Measurements from ENCODE around the gene HNRNPLL.

DNA sequence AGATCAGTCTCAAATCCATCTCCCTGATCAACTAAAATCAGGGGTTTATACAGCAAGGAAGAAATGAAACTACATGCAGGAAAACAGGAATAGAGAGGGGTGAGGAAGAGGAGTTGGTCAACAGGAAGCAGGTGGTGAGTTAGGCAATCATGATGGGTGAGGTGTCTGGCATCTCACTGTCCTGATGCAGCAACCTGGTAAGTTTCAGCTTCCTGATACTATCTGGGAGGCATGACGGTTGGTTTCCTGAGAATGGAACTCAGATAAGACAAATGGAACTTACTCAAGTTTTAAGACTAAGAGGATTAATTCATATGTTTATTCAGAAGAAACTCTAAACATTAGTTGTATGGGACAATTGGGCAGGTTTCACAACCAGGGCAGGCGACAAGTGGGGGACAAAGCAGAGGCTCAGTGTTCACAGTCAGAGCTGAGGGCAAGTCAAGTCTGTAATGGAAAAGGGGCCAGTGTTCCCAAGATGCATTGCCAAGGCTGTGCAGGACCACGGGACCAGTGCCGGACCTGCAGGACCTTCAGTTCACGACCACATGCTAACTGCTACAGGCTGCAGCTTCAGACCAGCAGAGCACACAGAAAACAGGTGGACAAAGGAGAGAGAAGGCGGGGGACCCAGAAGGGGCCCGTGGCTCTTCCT is 45.5 kb upstream of the HNRNPLL start:
- TF ChIP-seq, protein P1, sequence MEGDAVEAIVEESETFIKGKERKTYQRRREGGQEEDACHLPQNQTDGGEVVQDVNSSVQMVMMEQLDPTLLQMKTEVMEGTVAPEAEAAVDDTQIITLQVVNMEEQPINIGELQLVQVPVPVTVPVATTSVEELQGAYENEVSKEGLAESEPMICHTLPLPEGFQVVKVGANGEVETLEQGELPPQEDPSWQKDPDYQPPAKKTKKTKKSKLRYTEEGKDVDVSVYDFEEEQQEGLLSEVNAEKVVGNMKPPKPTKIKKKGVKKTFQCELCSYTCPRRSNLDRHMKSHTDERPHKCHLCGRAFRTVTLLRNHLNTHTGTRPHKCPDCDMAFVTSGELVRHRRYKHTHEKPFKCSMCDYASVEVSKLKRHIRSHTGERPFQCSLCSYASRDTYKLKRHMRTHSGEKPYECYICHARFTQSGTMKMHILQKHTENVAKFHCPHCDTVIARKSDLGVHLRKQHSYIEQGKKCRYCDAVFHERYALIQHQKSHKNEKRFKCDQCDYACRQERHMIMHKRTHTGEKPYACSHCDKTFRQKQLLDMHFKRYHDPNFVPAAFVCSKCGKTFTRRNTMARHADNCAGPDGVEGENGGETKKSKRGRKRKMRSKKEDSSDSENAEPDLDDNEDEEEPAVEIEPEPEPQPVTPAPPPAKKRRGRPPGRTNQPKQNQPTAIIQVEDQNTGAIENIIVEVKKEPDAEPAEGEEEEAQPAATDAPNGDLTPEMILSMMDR (IDR thresholded peaks at IDR 0.05 in 2 of 3, conservative IDR thresholded peaks at IDR 0.05 in 1 of 3; ENCODE audit: borderline replicate concordance in 1 of 3, insufficient read depth in 1 of 3, low read depth in 2 of 3, low read length in 2 of 3) = no peak
- TF ChIP-seq, protein P2, sequence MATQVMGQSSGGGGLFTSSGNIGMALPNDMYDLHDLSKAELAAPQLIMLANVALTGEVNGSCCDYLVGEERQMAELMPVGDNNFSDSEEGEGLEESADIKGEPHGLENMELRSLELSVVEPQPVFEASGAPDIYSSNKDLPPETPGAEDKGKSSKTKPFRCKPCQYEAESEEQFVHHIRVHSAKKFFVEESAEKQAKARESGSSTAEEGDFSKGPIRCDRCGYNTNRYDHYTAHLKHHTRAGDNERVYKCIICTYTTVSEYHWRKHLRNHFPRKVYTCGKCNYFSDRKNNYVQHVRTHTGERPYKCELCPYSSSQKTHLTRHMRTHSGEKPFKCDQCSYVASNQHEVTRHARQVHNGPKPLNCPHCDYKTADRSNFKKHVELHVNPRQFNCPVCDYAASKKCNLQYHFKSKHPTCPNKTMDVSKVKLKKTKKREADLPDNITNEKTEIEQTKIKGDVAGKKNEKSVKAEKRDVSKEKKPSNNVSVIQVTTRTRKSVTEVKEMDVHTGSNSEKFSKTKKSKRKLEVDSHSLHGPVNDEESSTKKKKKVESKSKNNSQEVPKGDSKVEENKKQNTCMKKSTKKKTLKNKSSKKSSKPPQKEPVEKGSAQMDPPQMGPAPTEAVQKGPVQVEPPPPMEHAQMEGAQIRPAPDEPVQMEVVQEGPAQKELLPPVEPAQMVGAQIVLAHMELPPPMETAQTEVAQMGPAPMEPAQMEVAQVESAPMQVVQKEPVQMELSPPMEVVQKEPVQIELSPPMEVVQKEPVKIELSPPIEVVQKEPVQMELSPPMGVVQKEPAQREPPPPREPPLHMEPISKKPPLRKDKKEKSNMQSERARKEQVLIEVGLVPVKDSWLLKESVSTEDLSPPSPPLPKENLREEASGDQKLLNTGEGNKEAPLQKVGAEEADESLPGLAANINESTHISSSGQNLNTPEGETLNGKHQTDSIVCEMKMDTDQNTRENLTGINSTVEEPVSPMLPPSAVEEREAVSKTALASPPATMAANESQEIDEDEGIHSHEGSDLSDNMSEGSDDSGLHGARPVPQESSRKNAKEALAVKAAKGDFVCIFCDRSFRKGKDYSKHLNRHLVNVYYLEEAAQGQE (IDR thresholded peaks at IDR 0.05; ENCODE audit: low read depth) = no peak
- TF ChIP-seq SIN3A (IDR thresholded peaks at IDR 0.05; ENCODE audit: low read depth) (no peak), POLR2A (IDR thresholded peaks at IDR 0.05; ENCODE audit: borderline replicate concordance, extremely low read depth, insufficient read depth, insufficient read length) (no peak), FOSL1 (IDR thresholded peaks at IDR 0.05; ENCODE audit: low read depth) (no peak), EZH2phosphoT487 (IDR thresholded peaks at IDR 0.05; ENCODE audit: borderline replicate concordance) (no peak), SRF (IDR thresholded peaks at IDR 0.05; ENCODE audit: low read depth) (no peak), ELF1 (IDR thresholded peaks at IDR 0.05; ENCODE audit: borderline replicate concordance, low read depth) (no peak), SP1 (IDR thresholded peaks at IDR 0.05; ENCODE audit: low read depth) (no peak), ZNF274 (IDR thresholded peaks at IDR 0.05; ENCODE audit: low read depth, low read length) (no peak)
- TF ChIP-seq, protein P3, sequence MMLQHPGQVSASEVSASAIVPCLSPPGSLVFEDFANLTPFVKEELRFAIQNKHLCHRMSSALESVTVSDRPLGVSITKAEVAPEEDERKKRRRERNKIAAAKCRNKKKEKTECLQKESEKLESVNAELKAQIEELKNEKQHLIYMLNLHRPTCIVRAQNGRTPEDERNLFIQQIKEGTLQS (IDR thresholded peaks at IDR 0.05) = no peak
